ENCODE measurements around the gene HOXD1.

The HOXD1 gene

DNA sequence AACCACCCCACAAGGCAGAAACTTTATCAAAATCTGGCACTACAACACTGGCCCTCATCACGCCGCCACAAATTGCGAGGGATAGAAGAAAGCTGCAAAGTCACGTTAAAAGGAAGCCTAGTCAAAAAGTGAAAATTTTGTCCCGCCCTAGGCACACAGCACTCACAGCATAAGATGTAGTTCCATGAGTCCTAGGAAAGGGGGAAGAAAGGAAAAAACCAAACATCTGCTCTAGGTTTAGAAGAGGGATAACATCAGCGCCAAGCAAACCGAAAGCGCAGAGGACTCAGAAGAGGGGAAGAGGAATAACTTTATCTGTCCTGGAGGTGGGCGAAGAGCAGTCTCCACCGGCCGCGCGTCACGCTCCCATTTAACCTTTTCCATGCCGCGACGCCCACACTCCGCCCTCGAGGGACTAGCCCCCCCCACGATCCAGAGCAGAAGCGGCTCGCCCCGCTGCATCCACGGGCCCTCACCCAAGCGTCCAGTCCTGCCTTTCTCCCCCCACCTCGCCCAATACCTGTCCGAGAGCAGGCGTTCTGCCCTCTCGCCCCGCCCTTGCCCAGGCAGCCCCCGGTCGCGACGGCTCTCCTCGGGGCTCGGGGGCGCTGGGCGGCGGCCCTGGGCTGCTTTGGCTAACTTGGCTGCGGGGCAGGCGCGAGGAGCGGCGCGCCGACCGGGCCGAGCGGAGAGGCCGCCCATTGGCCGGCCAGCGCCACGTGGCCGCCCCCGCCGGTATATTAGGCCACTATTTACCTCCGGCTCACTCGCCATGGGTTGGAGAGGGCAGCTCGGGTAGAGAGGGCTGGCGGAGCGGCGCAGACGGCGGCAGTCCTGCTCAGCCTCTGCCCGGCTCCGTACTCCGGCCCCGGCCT lies at the start of gene HOXD1:
Gene HOXD1, plus strand, starts transcription at position 770 of the 875 bp plus-strand sequence. CDS start 134 bp downstream, outside the sequence.
- no peak for DNase-seq (ENCODE audit: low read depth)

- DNase-seq (ENCODE audit: low read depth), result no peak
Measured at GRCh38 chr2:176138923-176139660, 49.4 kb upstream of the HOXD1 start.

GRCh38 chr2:176139661-176140512 lies 48.6 kb upstream of the HOXD1 start:
- DNase-seq (ENCODE audit: low read depth), result no peak

- no peak for DNase-seq (ENCODE audit: low read depth)
Measured at GRCh38 chr2:176140513-176141317, 47.8 kb upstream of the HOXD1 start.

DNA sequence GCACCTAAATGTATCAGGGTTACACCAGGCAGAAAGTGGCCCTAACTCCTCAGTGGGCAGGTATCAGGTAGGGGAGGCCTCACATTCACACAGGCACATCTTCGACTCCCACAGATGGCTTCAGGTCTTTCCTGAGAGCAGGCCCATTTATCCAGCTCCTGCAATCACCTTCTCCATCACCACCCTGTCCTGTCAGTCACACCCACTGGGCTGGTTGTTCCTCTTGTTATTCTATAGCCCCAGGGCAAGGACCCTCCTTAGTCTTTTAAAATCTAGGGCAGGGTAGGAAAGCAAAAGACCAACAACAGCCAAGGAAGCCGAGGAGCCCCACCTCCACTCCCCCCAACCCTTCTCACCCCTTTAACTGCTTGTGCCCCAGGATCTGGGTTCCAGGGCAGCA lies 46.2 kb upstream of the HOXD1 start:
- no peak for DNase-seq (ENCODE audit: low read depth)

- DNase-seq (ENCODE audit: low read depth), result no peak
Measured at GRCh38 chr2:176145085-176145969, 43.1 kb upstream of the HOXD1 start.

DNA sequence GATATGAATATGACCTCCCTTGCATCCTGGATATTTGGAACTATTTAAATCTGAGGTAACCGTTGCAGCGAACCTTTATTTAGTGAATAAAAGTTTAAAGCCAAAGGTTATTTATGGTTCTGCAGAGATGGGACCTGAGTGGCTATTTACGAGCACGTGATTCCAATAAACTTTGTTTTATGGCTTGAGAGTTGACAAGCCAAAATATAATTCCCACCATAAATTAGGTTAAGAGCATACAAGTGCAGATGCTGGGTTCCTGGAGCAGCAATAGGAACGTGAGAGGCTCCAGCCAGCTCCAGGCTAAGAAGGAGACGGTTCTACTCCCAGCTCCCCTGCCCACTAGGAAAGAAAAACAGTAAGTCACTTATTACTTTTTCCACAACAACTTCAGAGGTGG lies 42.4 kb upstream of the HOXD1 start:
- no peak for DNase-seq (ENCODE audit: low read depth)

GRCh38 chr2:176146645-176147044 lies 41.8 kb upstream of the HOXD1 start:
- DNase-seq (ENCODE audit: low read depth), result no peak

DNA sequence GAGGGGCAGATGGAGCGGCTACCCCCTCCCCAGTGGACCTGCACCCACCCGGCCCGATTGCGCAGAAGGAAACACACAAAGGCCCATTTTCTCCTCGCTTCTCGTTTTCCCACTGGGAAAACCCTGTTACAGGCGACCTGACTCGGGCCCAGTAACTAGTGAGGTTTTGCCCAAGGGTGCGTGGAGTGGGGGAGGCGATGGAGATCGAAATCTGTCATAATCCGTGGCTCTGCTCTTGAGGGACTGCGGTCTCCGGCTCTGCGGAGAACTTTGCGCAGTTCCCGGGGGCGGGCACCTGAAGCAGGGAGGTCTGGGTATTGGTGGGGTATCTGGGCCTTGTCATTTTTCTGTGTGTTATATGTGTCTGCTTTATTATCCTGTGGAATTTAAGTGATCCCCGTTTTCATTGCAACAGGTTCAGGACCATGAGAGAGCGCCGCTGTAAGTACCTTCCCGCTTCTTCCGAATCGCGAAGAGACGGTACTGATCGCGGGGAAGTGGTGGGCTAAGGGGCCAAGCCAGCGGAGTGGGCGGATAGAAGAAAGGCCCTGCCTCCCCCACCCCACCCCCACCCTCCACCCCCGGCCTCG lies 41.2 kb upstream of the HOXD1 start:
- no peak for DNase-seq (ENCODE audit: low read depth)

- no peak for DNase-seq (ENCODE audit: low read depth)
Measured at GRCh38 chr2:176147800-176148496, 40.5 kb upstream of the HOXD1 start.

DNA sequence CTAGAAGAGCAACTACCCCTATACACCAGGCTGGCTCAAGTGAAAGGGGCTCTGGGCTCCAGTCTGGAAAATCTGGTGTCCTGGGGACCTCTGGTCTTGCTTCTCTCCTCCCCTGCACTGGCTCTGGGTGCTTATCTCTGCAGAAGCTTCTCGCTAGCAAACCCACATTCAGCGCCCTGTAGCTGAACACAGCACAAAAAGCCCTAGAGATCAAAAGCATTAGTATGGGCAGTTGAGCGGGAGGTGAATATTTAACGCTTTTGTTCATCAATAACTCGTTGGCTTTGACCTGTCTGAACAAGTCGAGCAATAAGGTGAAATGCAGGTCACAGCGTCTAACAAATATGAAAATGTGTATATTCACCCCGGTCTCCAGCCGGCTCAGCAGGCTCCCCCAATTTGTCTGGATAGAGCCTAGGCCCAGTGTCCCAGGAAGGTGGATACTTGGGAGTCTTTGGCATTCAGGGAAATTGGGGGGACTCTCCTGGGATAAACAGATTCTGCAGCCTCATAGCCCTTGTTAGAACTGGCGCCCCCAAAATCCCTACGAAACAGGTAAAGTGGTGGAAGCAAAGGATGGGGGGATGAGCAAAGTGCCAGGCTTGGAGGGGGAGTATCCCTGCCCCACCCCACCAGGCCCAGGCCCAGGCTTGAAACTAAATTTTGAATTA lies 39.6 kb upstream of the HOXD1 start:
- no peak for DNase-seq (ENCODE audit: low read depth)

- no peak for DNase-seq (ENCODE audit: low read depth)
Measured at GRCh38 chr2:176149481-176149938, 39.0 kb upstream of the HOXD1 start.

- DNase-seq (ENCODE audit: low read depth), result no peak
Measured at GRCh38 chr2:176149939-176150583, 38.4 kb upstream of the HOXD1 start.

DNA sequence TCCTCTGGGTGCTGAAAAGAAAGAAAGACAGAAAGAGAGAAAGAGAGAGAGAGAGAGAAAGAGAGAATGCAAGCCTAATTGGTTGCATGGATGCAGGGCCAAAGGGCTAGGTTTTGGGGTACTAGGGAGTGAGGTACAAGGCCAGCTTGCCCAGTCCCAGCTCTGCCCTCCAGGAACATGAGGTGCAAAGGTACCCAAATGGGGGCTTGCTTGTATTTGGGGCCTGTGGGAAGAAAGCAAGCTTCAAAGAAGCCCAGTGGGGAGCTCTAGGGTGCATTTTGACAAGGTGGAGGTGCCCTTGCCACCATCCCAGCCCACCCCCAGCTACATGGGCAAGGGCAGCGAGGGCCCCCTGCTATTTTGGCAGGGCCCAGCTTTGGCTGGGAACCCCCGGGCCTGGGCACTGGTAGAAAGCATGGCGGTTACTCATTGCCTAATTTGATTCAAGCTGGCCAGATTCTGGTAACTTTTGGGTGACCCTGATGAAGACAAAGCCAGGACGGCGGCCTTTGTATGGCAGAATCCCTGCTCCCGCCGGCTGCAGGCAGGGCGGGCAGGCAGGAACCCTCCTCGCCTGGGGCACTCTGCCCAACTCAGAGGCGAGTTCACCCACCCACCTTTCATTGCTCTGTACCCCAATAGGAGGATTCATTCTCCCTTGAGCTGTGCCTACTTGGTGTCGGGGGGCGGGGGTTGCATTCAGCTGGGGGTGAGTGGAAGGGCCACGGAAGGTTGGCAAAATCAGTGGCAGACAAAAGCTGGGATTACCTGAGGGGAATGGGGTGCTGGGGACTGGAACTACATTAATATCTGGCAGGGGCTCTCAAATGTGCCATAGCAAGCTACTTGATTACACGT lies 37.7 kb upstream of the HOXD1 start:
- no peak for DNase-seq (ENCODE audit: low read depth)

DNA sequence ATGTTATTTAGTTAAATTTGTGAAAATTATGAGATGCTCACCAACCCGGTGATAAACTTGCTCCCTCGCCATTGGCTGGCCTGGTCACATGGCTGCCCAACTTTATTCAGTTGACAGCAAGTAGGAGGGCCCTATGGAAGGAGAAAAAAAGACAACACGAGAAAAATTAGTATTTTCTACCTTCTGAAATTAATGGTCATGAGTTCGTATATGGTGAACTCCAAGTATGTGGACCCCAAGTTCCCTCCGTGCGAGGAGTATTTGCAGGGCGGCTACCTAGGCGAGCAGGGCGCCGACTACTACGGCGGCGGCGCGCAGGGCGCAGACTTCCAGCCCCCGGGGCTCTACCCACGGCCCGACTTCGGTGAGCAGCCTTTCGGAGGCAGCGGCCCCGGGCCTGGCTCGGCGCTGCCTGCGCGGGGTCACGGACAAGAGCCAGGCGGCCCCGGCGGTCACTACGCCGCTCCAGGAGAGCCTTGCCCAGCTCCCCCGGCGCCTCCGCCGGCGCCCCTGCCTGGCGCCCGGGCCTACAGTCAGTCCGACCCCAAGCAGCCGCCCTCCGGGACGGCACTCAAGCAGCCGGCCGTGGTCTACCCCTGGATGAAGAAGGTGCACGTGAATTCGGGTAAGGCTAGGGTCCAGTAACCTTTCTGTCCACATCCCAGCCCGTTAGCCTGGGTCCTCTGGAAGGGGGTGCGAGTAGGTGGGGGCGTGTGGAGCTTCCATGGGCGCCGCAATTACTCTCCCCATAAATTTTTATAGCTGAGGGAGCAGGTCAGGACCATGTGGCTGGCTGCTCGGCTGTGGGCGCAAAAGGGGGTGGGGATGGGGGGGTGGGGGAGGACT lies 36.8 kb upstream of the HOXD1 start, which contains the start of gene HOXD4:
Gene HOXD4, plus strand, starts transcription at position 109 of the 846 bp plus-strand sequence. Its CDS starts 84 bp downstream, at position 193.
- DNase-seq (ENCODE audit: low read depth), result no peak

Measured in activated T-helper 1 cell treated with Interleukin-2 at 50 U/mL for 16 hours (primary cell).